Uterus (tissue), 4 donors: ENCODE data around the gene GALNT13. TPM values are rescaled to one million over a fixed set of nuclear protein-coding genes. Genes with fewer than 3 reads are reported as not detected.

ENCODE experiments used
- DNase-seq, 2 donors: peaks; one replicate each; pipeline ENCODE4 v3.0.0-alpha.2; 2019 to 2020
- H3K27ac ChIP-seq, 2 donors: fragments of 200-600 bp; sonication (generic); 1 replicate in 1 of 2; 2 replicates in 1 of 2; pipeline ENCODE4 v1.5.1; 2016 to 2018
- H3K27me3 ChIP-seq, 2 donors: fragments of 200-600 bp; sonication (generic); one replicate each; pipeline ENCODE4 v1.5.1; 2018 to 2019; ENCODE audit warnings: control low read depth in 1 of 2
- H3K36me3 ChIP-seq, 2 donors: fragments of 200-600 bp; sonication (generic); one replicate each; pipeline ENCODE4 v1.5.1; 2019; ENCODE audit warnings: control low read depth in 1 of 2
- H3K4me1 ChIP-seq, 2 donors: fragments of 200-600 bp; sonication (generic); one replicate each; pipeline ENCODE4 v1.5.1; 2018 to 2019; ENCODE audit warnings: control low read depth in 1 of 2
- H3K4me3 ChIP-seq, 2 donors: fragments of 200-600 bp; sonication (generic); 1 replicate in 1 of 2; 2 replicates in 1 of 2; pipeline ENCODE4 v1.5.1; 2018 to 2019; ENCODE audit warnings: mild to moderate bottlenecking in 1 of 2
- H3K9me3 ChIP-seq, 2 donors: fragments of 200-600 bp; sonication (generic); one replicate each; pipeline ENCODE4 v1.5.1; 2019; ENCODE audit warnings: control low read depth in 1 of 2
- POLR2A ChIP-seq, 2 donors: fragments of 450-650 bp; IDR thresholded peaks; one replicate each; pipeline ENCODE4 v1.6.1; 2016; ENCODE audit warnings: antibody characterized with exemption in 2 of 2, mild to moderate bottlenecking in 1 of 2, moderate library complexity in 1 of 2
- intact Hi-C: fragments of 100-400 bp; cut with DNase I; formaldehyde crosslinking; loops from one replicate; pipeline ENCODE4 v1.15.1; 2023; ENCODE audit warnings: low total_unique reads
- total RNA-seq, 4 donors: library from RNA; depleted of rRNA in 3 of 4; stranded (reverse); fragments of >200 nt in 3 of 4; gene quantifications; one replicate each; pipeline versions ENCODE4 v1.1.0 to v1.2.4, GENCODE V29; 2014 to 2023
- TF ChIP-seq, protein P1 (sequence below), 4 experiments: fragments of 200-600 bp in 2 of 4; fragments of 450-650 bp in 2 of 4; sonication (generic) in 2 of 4; IDR thresholded peaks; one replicate each; pipeline ENCODE4 v1.5.1; 2016 to 2019; ENCODE audit warnings: antibody characterized with exemption in 4 of 4, mild to moderate bottlenecking in 2 of 4, moderate library complexity in 1 of 4
- donor health status: DM: yes; HTN: yes; CAD: no.

Gene GALNT13
- total RNA-seq, 4 donors from 2014 or later, result 0.29 to 16.5 (median 4.1) TPM; not detected in 1

DNA sequence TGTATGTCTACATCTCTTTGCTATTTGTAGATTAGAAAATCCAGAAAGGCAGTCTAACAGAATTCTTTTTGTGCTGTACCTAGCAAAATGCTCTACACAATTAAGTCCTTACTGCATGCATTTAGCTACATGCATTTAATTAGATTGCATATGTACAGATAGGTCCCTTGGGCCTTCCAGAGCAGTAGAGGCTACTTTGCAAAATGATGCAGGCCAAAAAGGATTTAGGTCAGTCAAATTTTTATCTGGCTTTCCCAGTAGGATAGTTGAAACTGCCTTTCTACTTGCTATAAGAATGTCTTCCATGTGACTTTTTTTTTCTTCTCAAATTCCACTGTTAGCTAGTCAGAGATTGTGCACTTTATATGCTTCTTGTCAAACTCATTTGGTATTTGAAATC lies 19.3 kb downstream of the GALNT13 start:
- no peak overlapping the region for H3K27ac ChIP-seq
- no peaks in the 10 kb centered on the region for H3K36me3 ChIP-seq
- no peaks in the 10 kb centered on the region for H3K9me3 ChIP-seq
- H3K4me1 ChIP-seq, result no peaks in the 10 kb centered on the region
- H3K27me3 ChIP-seq, result no peaks in the 10 kb centered on the region
- H3K4me3 ChIP-seq, result no peak overlapping the region
- DNase-seq, result no peak
- intact Hi-C loops, result no loop called here
- no peak for TF ChIP-seq POLR2A (IDR thresholded peaks at IDR 0.05)
- TF ChIP-seq, protein P1, sequence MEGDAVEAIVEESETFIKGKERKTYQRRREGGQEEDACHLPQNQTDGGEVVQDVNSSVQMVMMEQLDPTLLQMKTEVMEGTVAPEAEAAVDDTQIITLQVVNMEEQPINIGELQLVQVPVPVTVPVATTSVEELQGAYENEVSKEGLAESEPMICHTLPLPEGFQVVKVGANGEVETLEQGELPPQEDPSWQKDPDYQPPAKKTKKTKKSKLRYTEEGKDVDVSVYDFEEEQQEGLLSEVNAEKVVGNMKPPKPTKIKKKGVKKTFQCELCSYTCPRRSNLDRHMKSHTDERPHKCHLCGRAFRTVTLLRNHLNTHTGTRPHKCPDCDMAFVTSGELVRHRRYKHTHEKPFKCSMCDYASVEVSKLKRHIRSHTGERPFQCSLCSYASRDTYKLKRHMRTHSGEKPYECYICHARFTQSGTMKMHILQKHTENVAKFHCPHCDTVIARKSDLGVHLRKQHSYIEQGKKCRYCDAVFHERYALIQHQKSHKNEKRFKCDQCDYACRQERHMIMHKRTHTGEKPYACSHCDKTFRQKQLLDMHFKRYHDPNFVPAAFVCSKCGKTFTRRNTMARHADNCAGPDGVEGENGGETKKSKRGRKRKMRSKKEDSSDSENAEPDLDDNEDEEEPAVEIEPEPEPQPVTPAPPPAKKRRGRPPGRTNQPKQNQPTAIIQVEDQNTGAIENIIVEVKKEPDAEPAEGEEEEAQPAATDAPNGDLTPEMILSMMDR (IDR thresholded peaks at IDR 0.05), result no peak

DNA sequence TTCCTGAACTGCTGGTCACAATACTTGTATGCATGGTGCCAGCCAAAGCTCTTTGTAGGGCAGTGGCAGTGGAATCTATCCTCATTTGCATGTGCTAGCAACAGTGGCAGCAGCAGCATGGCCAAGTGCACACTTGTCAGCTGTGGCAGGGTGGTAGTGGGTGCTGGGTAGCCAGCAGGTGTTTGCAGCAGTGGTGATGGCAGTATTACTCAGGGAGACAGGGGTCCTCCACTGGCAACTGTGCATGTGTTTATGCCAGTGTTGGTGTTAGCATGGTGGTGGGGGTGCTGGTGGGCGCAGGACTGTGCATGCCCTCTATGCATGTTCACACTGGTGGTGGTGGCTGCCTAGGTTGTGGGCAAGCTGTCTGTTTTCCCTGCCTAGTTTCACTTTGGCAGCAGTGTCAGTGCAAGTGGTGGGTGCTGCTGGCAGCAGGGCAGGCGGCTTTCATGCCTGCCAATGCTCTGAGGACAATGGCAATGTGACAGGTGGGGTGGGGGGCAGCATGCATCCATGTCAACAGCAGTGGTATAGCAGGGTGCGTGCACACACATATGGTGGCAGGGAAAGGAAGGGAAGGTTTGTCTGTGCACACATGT lies 41.2 kb downstream of the GALNT13 start:
- intact Hi-C loops, result no loop called here
- Histone ChIP-seq H3K27me3 (no peaks in the 10 kb centered on the region), H3K4me3 (no peak overlapping the region), H3K4me1 (no peaks in the 10 kb centered on the region), H3K9me3 (no peaks in the 10 kb centered on the region), H3K36me3 (no peaks in the 10 kb centered on the region), H3K27ac (no peak overlapping the region)
- DNase-seq, result no peak
- TF ChIP-seq, protein P1 (IDR thresholded peaks at IDR 0.05), result no peak
- no peak for TF ChIP-seq POLR2A (IDR thresholded peaks at IDR 0.05)

DNA sequence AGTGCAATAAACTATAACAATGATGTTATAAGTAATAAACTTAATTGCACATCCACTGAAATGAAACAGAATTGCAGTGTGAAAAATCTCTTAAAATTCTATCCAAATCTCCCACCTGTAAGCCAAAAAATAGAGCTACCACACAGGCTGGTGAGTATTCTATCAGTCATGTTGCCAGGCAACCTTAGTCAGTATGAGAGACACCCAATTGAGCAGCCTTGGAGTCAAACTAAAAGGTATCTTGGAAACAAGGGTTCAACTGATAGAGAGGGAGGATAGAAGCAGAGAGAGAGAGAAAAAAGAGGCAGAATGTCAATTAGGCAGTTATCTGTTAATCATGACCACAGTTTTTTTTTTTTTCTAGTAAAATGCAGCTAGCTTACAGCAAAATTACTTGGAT lies 45.8 kb downstream of the GALNT13 start:
- Histone ChIP-seq H3K36me3 (no peaks in the 10 kb centered on the region), H3K27me3 (no peaks in the 10 kb centered on the region), H3K27ac (no peak overlapping the region), H3K4me1 (no peaks in the 10 kb centered on the region), H3K9me3 (no peaks in the 10 kb centered on the region), H3K4me3 (no peak overlapping the region)
- no peak for TF ChIP-seq POLR2A (IDR thresholded peaks at IDR 0.05)
- TF ChIP-seq, protein P1 (IDR thresholded peaks at IDR 0.05), result no peak
- intact Hi-C loops, result no loop called here
- no peak for DNase-seq

DNA sequence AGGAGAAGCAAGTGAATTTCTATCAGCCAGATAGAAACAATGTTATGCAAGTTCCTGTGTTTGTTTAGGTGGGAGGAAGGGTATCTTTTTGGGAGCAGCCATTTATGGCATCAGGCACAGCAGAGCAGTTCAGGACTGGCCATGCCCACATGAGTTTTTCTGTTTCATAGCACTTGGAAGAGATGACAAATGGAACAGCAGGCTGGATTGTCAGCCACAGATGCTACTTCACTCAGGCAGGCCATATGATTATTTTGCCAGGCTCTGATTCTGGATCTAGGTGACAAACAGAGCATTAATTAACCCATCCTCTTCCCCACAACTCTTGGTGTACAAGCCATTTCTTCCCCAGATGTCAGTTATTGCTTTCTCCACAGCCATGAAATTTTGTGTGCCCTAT lies 63.8 kb downstream of the GALNT13 start:
- no peaks in the 10 kb centered on the region for H3K36me3 ChIP-seq
- no peak for DNase-seq
- H3K4me3 ChIP-seq, result no peak overlapping the region
- H3K27ac ChIP-seq, result no peak overlapping the region
- TF ChIP-seq, protein P1 (IDR thresholded peaks at IDR 0.05), result no peak
- no peak for TF ChIP-seq POLR2A (IDR thresholded peaks at IDR 0.05)
- no peaks in the 10 kb centered on the region for H3K27me3 ChIP-seq
- no peaks in the 10 kb centered on the region for H3K4me1 ChIP-seq
- H3K9me3 ChIP-seq, result no peaks in the 10 kb centered on the region
- intact Hi-C loops, result no loop called here

DNA sequence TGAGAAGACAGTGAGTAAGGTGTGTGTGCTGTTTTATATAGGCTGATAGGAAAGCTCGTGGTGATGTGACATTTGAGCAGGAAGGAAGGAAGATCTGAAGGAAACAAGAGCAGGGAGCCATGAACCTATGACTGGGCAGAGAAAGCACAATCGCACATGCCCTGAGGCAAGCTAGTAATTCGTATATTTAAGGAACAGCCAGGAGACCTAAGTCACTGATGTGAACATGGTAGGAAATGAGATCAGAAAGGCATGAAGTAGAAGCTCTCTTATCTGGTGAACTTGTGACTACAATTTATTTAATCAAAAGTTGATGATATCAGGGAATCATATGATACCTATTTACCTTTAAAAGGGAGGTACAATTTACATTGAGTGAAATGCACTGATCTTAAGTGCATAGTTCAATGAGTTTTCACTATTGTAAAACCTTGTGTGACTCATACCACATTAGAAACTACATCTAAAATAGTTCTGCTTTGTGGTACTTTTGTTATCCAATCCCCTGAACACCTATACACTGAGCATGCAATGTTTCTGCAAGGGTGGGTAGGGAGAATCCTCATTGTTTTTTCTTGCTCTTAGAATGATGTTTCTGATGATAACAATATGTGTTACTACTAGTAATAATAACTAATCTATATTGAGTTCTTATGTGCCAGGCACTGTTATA lies 67.5 kb downstream of the GALNT13 start:
- no peak for DNase-seq
- TF ChIP-seq, protein P1 (IDR thresholded peaks at IDR 0.05), result no peak
- no peak for TF ChIP-seq POLR2A (IDR thresholded peaks at IDR 0.05)
- H3K4me1 ChIP-seq, result no peaks in the 10 kb centered on the region
- H3K36me3 ChIP-seq, result no peaks in the 10 kb centered on the region
- H3K9me3 ChIP-seq, result no peaks in the 10 kb centered on the region
- intact Hi-C loops, result no loop called here
- H3K27me3 ChIP-seq, result no peaks in the 10 kb centered on the region
- no peak overlapping the region for H3K4me3 ChIP-seq
- H3K27ac ChIP-seq, result no peak overlapping the region
